HG03469 (cell line): ENCODE results near the gene ST3GAL5.
A peak's percentile ranks its signal among the peaks of the same experiment; 100 is the strongest.

ENCODE experiments used
- ATAC-seq: cut with Tn5 transposase; IDR thresholded peaks from one replicate; pipeline ENCODE4 v1.9.1; 2021; ENCODE audit warnings: mild to moderate bottlenecking, moderate library complexity, moderate number of reproducible peaks; ENCODE audit not compliant: unreplicated experiment

Gene ST3GAL5

GRCh38 chr2:85867556-85868292 lies 21.1 kb downstream of the ST3GAL5 start:
- ATAC-seq = no peak

DNA sequence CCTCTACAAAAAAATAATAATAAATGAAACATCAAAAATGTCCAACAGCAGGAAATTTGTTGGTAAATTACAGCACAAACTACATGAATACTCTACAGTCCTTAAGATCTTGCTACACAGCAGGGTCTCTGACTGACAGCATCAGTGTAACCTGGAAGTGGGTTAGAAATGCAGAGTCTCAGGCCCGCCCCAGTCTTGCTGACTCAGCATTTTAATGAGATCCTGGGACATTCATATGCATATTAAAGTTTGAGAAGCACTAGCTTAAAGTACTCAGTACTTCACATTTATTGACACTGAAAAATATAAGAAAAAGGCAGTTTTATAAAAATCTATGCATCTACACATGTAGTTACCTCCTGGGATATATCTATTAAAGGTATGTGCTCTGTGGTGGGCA lies 21.7 kb downstream of the ST3GAL5 start:
- no peak for ATAC-seq

DNA sequence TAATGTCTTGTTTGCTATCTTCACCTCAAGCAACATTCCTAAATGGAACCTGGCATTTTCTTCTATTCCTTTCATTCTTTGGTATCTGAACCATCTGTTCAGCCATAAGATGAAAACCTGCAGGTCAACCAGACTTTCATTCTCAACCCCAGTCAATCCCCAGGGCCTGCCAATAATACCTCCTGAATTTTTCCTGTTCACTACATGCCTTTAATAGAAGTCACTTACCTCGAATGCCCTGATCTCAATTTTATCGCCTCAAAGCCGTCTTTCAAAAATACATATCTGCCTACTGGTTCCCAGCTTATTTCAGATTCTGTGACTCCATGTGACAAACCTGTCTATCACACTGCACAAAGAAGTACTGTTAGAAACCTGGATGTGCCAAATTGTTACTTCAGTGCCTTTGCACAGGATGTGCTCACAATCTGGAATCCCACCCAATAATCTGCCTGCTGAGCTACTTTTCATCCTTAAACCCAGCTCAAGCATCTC lies 22.6 kb downstream of the ST3GAL5 start:
- ATAC-seq = no peak

GRCh38 chr2:85865539-85866164 lies 23.1 kb downstream of the ST3GAL5 start:
- ATAC-seq = peak; percentile 58

- no peak for ATAC-seq
Measured at GRCh38 chr2:85864654-85865053, 24.1 kb downstream of the ST3GAL5 start.

GRCh38 chr2:85862426-85862825 lies 26.4 kb downstream of the ST3GAL5 start:
- no peak for ATAC-seq

DNA sequence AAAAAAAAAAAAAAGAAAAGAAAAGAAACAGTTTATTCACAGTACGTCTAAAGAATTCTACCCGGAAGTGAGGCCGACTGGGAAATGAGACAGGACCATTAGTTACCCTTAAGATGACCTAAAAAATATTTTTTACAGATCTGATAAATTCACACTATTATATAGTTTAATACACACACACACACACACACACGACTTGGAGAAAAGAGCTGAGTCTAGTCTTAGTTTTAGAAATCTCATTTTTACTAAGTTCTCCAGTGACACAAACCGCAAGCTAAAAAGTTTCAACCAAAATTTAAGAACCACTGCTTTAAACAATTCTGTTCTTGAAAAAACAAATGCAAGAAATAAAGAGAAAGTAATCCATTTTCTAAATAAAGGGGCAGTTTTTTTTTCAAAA lies 27.1 kb downstream of the ST3GAL5 start:
- no peak for ATAC-seq

DNA sequence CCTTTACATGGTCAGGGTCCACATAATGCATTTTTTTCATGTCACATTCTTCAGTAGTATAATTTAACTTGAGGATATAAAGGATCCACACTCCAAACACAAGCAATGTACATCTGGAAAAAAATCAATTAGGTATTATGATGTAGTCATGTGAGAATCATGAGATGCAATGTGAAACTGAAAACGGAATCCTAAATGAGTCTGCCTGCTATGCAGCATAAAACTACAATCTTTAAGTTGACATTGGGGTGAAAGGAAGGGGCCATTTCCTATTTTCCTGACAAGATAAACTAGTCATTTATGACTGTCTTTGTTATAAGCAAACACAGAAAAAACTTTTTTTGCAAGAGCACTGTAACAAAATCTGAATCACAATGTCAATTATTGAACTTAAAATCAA lies 27.6 kb downstream of the ST3GAL5 start:
- ATAC-seq = no peak

DNA sequence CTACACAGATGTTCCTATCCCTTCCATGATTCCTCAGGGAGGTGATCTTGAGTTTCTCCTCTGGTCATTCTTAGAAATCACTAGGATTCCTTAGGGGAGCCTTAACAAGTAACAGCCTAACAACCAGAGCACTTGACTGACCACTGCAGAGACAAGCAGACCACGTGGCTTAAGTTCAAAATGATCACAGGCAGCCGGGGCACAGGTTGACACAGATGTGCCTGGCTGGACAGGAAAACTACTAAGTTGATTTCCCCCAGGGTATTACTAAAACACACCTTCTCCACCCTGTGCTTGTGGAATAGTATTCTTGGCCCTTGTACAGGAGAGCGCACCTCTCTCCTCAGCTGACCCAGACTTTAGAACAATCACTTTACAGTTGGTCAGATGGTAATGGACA lies 29.9 kb downstream of the ST3GAL5 start:
- ATAC-seq = no peak

DNA sequence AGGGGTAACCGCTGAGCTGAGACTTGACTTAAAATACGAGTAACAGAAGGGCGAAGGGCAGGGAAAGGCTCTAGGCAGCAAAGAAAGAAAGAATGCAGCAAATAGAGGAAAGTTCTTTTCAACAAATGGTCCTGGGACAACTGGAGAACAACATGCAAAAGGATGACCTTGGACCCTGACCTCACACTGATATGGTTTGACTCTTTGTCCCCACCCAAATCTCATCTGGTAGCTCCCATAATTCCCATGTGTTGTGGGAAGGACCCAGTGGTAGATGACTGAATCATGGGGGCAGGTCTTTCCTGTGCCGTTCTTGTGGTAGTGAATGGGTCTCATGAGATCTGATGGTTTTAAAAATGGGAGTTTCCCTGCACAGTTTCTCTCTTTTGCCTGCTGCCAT lies 33.9 kb downstream of the ST3GAL5 start:
- no peak for ATAC-seq

DNA sequence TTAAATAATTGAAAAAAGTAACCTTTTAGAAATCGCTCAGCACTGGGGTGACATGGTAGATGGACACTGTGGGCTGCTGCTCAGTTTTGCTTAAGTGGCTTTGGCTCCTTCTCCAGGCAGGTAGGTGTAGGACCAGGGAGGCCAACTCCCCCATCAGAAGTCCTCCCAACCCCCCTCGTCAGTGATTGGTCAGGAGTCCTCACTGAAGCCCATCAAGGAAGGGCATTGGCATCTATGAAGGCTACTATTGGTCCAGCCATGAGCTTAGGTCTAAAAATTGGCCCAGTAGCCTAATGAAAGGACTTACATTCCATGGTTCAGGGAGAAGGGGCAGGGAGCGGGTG lies 34.7 kb downstream of the ST3GAL5 start:
- ATAC-seq = no peak

- no peak for ATAC-seq
Measured at GRCh38 chr2:85853499-85854165, 35.2 kb downstream of the ST3GAL5 start.

DNA sequence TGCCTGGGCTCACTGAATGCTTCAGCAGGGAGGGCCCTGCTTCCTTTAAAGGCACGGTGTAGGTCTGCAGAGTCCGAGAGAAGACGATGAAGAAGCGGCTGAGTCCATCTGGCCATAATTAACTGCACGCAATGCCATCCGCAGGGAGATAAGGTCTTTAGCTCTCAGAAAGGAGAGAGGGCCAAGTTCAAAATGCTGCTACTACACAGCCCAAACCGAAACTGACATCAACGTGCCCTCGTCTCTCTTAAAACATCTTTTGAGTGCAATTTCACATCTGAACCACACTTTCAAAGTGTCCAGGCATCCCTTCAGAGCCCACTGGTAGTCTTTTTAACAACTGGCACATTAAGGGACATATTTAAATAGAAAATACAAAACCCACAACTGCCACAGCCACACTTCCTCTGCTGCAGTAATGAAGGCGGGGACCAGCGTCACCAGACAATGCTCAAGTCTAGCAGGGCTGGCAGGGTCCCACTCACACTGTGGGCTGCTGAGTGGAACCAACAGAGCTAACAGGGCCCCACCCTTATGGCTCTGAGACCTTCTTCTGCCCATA lies 35.8 kb downstream of the ST3GAL5 start:
- no peak for ATAC-seq

DNA sequence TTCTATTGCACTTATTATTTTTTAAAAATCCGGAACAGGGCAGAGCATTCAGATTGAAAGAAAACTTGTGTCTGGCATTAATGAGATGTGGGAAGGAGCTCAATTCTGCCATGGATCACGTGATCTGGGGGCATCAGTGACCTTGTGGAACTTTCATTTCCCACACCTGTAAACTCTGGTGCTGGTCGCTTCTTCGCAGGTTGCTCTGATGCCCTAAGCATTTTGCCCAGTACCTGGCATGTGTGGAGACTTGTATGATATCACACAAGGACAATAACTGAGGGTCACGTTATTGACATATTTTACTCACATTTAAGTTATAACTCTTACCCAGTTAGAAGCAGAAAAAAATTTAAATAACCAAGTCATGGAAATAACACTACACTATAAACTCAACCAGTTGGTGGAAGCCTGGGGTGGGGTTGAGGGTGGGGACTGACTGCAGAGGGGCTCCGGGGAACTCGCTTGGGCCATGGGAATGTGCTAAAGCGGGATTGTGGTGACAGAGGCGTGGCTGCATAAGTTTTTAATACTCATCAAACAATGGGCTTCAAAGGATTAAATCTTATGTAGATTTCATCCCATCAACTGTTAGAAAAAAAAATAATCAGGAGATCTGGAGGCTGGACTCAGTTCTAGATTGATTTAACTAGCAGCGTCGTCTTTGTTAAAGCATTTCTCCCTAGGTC lies 36.5 kb downstream of the ST3GAL5 start:
- no peak for ATAC-seq

GRCh38 chr2:85851253-85852151 lies 37.3 kb downstream of the ST3GAL5 start:
- ATAC-seq = no peak

DNA sequence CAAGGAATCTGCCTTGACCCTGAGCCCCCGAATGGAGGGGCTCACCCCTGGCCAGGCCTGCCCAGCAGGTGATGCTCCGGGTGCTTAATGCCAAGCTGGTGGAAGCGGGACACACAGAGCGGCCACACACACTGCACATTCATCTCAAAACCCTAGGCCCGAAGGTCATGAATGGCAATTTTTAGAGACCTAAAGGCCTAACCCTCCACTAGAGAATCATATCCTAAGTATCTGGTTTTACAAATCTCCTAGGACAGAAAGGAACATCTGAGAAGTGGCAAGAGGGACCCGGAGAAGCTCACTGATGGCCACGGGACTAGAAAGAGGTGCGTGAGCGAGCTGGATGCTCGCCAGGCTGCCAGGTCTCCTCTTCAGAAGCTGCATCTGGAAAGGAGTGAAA lies 38.3 kb downstream of the ST3GAL5 start:
- ATAC-seq = no peak

GRCh38 chr2:85847051-85847588 lies 41.7 kb downstream of the ST3GAL5 start:
- no peak for ATAC-seq

DNA sequence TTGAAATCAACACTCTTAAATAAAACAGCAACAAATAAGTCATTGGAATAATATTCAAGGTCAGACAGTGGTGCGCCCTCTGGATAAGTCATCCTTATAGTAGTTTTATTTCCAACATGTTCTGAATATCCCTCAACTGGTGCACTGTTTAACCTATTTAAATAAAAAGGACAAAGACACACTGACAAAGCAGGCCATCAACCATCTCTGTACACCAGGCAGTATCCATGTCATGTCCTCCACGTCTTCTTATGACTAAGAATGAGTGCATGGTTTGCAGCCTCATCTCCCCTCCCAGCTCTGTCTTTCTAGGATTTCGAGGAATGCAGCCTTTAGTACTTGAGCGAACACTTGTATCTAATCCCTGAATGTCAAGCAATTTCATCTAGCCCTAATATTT lies 42.4 kb downstream of the ST3GAL5 start:
- no peak for ATAC-seq

GRCh38 chr2:85844486-85844885 lies 44.3 kb downstream of the ST3GAL5 start:
- ATAC-seq = no peak

DNA sequence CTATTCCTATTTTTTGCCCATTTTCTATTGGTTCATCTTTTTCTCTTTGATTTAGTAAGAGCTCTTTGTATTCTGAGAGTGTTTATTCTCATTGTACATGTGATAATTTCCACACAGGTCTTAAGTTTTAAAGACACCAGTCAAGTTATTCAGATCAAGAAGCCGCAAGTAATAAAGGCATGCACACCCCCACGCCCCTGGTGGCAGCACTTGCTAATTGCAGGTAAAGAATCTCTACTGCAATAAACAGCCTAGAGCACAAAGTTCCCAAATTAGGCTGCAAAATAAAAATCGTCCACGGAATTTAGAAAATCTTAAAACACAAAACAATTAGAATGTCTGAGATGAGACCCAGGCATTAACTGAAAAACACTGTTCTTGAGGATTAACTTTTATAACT lies 45.2 kb downstream of the ST3GAL5 start:
- no peak for ATAC-seq
